Liver (tissue), 9 donors: ENCODE results near the gene PLCG2. TPM values are rescaled to one million over a fixed set of nuclear protein-coding genes. Genes with fewer than 3 reads are reported as not detected.

Experiments used
- DNase-seq: peaks from one replicate; pipeline ENCODE4 v3.0.0-alpha.2; 2017; ENCODE audit warnings: low spot score
- H3K27ac ChIP-seq, 2 donors: one replicate each; pipeline ENCODE4 v1.7.0; 2013; ENCODE audit warnings: inconsistent platforms in 2 of 2, low read length in 2 of 2, control low read depth in 1 of 2, low read depth in 1 of 2, mild to moderate bottlenecking in 1 of 2
- H3K27me3 ChIP-seq, 4 donors: one replicate each; pipeline versions ENCODE4 v1.6.1 to v1.7.0; 2013; ENCODE audit warnings: low read length in 3 of 4, inconsistent platforms in 1 of 4, mild to moderate bottlenecking in 1 of 4, moderate library complexity in 1 of 4; ENCODE audit not compliant: control insufficient read depth in 4 of 4, insufficient read depth in 4 of 4
- H3K36me3 ChIP-seq, 4 donors: one replicate each; pipeline versions ENCODE4 v1.6.1 to v1.7.0; 2013; ENCODE audit warnings: low read length in 3 of 4, mild to moderate bottlenecking in 3 of 4, low read depth in 1 of 4, moderate library complexity in 1 of 4; ENCODE audit not compliant: control insufficient read depth in 4 of 4, insufficient read depth in 3 of 4
- H3K4me1 ChIP-seq, 4 donors: one replicate each; pipeline versions ENCODE4 v1.6.1 to v1.7.0; 2013; ENCODE audit warnings: low read length in 3 of 4, mild to moderate bottlenecking in 3 of 4, moderate library complexity in 1 of 4; ENCODE audit not compliant: control insufficient read depth in 4 of 4, insufficient read depth in 4 of 4
- H3K4me3 ChIP-seq, 3 donors: one replicate each; pipeline versions ENCODE4 v1.6.1 to v1.7.0; 2013; ENCODE audit warnings: low read length in 3 of 3, control low read depth in 1 of 3, low read depth in 1 of 3, mild to moderate bottlenecking in 1 of 3
- H3K9ac ChIP-seq, 2 donors: one replicate each; pipeline ENCODE4 v1.7.0; 2013; ENCODE audit warnings: low read length in 2 of 2, mild to moderate bottlenecking in 2 of 2, moderate library complexity in 2 of 2, control low read depth in 1 of 2, low read depth in 1 of 2
- H3K9me3 ChIP-seq, 4 donors: one replicate each; pipeline versions ENCODE4 v1.6.1 to v1.7.0; 2013; ENCODE audit warnings: low read length in 3 of 4; ENCODE audit not compliant: control insufficient read depth in 4 of 4
- EGR1 ChIP-seq, 2 donors: IDR thresholded peaks; 2 replicates each; pipeline ENCODE4 v1.6.1; 2016 to 2018; ENCODE audit warnings: antibody characterized with exemption in 2 of 2, low read depth in 2 of 2
- FOXA1 ChIP-seq: IDR thresholded peaks from 2 replicates; pipeline ENCODE4 v1.6.1; 2016; ENCODE audit warnings: antibody characterized with exemption
- FOXA2 ChIP-seq: IDR thresholded peaks from 2 replicates; pipeline ENCODE4 v1.6.1; 2016; ENCODE audit warnings: antibody characterized with exemption
- GABPA ChIP-seq, 2 donors: IDR thresholded peaks in 1 of 2; conservative IDR thresholded peaks in 1 of 2; 2 replicates each; pipeline ENCODE4 v1.6.1; 2016; ENCODE audit warnings: antibody characterized with exemption in 2 of 2, mild to moderate bottlenecking in 1 of 2, moderate library complexity in 1 of 2
- HNF4A ChIP-seq, 2 donors: conservative IDR thresholded peaks; 2 replicates each; pipeline ENCODE4 v1.6.1; 2016; ENCODE audit warnings: antibody characterized with exemption in 2 of 2, mild to moderate bottlenecking in 2 of 2
- HNF4G ChIP-seq: IDR thresholded peaks from 2 replicates; pipeline ENCODE4 v1.6.1; 2016; ENCODE audit warnings: antibody characterized with exemption
- JUND ChIP-seq, 2 donors: IDR thresholded peaks; 2 replicates each; pipeline ENCODE4 v1.6.1; 2016; ENCODE audit warnings: antibody characterized with exemption in 2 of 2
- NR2F2 ChIP-seq: IDR thresholded peaks from 2 replicates; pipeline ENCODE4 v1.6.1; 2016; ENCODE audit warnings: antibody characterized with exemption
- RAD21 ChIP-seq, 2 donors: IDR thresholded peaks; 2 replicates each; pipeline ENCODE4 v1.6.1; 2016; ENCODE audit warnings: antibody characterized with exemption in 2 of 2, mild to moderate bottlenecking in 2 of 2
- RXRA ChIP-seq, 2 donors: IDR thresholded peaks; 2 replicates each; pipeline ENCODE4 v1.6.1; 2017 to 2018; ENCODE audit warnings: antibody characterized with exemption in 2 of 2, mild to moderate bottlenecking in 1 of 2
- SP1 ChIP-seq: IDR thresholded peaks from 2 replicates; pipeline ENCODE4 v1.6.1; 2018; ENCODE audit warnings: antibody characterized with exemption, mild to moderate bottlenecking
- TAF1 ChIP-seq: conservative IDR thresholded peaks from 2 replicates; pipeline ENCODE4 v1.6.1; 2016; ENCODE audit warnings: antibody characterized with exemption, mild to moderate bottlenecking
- YY1 ChIP-seq: IDR thresholded peaks from 2 replicates; pipeline ENCODE4 v1.6.1; 2016; ENCODE audit warnings: antibody characterized with exemption, mild to moderate bottlenecking
- WGBS: extraction: QIAGEN DNeasy Blood & Tissue Kit; methylation state at CpG from one replicate; pipeline ENCODE4 v1.1.7; 2013; 5-methylcytosine and 5-hydroxymethylcytosine counted together
- polyA plus RNA-seq, 2 donors: library from polyadenylated mRNA; stranded (reverse) in 1 of 2; unstranded in 1 of 2; fragments of 200-250 nt in 1 of 2; fragments of >200 nt in 1 of 2; fragmentation: Nextera tagmentation in 1 of 2; extraction: Ambion mirVana in 1 of 2; gene quantifications; one replicate each; pipeline versions ENCODE4 v1.2.1 to v1.2.3, GENCODE V29; 2013 to 2015
- total RNA-seq, 2 donors: library from RNA; depleted of rRNA; stranded (reverse); fragments of >200 nt; gene quantifications; one replicate each; pipeline ENCODE4 v1.2.3, GENCODE V29; 2014
- TF ChIP-seq, protein P1 (sequence below): IDR thresholded peaks from 2 replicates; pipeline ENCODE4 v1.6.1; 2016; ENCODE audit warnings: antibody characterized with exemption, mild to moderate bottlenecking
- TF ChIP-seq, protein P2 (sequence below): IDR thresholded peaks from 2 replicates; pipeline ENCODE4 v1.6.1; 2016; ENCODE audit warnings: antibody characterized with exemption
- TF ChIP-seq, protein P3 (sequence below): fragments of 150-350 bp; IDR thresholded peaks from 2 replicates; pipeline ENCODE4 v1.5.1; 2017; ENCODE audit warnings: improper control_type of control experiment, low read depth, low read length; ENCODE audit not compliant: missing input control
- TF ChIP-seq, protein P4 (sequence below): IDR thresholded peaks from 2 replicates; pipeline ENCODE4 v1.6.1; 2016; ENCODE audit warnings: antibody characterized with exemption
- TF ChIP-seq, protein P5 (sequence below): IDR thresholded peaks from 2 replicates; pipeline ENCODE4 v1.6.1; 2016; ENCODE audit warnings: antibody characterized with exemption
- donor health status: healthy.
- donor health status: healthy.
- donor health status: healthy.
- donor health status: healthy.
- donor health status: healthy.

Gene PLCG2
- total and polyA plus RNA-seq, 4 donors, result 7.1 to 21.6 (median 15.8) TPM

DNA sequence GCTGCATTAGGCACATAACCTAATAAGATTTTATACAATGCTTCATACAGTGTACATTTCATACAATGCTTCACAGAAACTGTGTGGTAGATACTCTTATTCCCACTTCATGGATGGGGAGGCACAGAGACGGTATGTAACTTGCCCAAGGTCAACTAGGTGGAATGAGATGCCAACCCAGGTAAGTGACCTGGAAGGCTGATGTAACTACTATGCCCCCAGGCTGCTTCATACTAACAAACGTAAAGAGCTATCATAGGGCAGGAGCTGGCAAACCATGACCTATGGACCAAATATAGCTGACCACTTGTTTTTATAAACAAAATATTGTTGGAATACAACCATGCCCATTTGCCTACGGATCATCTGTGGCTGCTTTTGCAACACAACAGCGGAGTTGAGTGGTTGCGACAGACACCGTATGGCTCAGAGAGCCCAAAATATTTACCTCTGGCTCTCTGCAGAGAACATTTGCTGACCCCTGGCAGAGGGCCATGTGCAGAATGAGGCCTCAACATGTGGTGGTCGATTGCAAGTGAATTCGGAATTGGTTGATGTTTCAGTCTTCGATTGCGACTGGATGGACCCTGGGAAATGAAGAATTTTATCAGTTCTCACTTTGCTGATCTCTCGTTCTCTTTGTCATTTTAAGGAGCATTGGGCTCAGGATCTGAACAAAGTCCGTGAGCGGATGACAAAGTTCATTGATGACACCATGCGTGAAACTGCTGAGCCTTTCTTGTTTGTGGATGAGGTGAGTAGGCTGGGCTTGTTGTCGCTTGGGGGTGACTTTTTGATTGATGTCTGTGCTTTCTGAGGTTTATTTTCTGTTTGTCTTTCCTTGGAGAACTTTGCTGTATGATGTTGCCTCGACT, 109.7 kb downstream of the PLCG2 start:
- no peaks in the 10 kb centered on the region for H3K9me3 ChIP-seq
- peak overlapping the region in 1 of 2 donors; percentile 98 for H3K9ac ChIP-seq
- H3K4me3 ChIP-seq, result peak overlapping the region in 2 of 3 donors; percentile 34 to 50
- 30% methylated on average over 16 of the region's 16 CpGs for WGBS
- DNase-seq, result peak; percentile 64
- TF ChIP-seq RXRA (IDR thresholded peaks at IDR 0.05) (peak; percentile 84 to 88), TAF1 (peak; percentile 45), HNF4A (conservative IDR thresholded peaks at IDR 0.05) (peak; percentile 97 to 98), JUND (IDR thresholded peaks at IDR 0.05) (peak; percentile 82 to 90), NR2F2 (peak; percentile 88), EGR1 (IDR thresholded peaks at IDR 0.05; ENCODE audit: low read depth in 2 of 2) (peak in 1 of 2 donors; percentile 21), HNF4G (peak; percentile 92), GABPA (IDR thresholded peaks at IDR 0.05 in 1 of 2, conservative IDR thresholded peaks at IDR 0.05 in 1 of 2) (peak in 1 of 2 donors; percentile 39), YY1 (peak; percentile 60), SP1 (peak; percentile 96), FOXA1 (peak; percentile 29), RAD21 (IDR thresholded peaks at IDR 0.05) (no peak), FOXA2 (peak; percentile 28)
- TF ChIP-seq, protein P1, sequence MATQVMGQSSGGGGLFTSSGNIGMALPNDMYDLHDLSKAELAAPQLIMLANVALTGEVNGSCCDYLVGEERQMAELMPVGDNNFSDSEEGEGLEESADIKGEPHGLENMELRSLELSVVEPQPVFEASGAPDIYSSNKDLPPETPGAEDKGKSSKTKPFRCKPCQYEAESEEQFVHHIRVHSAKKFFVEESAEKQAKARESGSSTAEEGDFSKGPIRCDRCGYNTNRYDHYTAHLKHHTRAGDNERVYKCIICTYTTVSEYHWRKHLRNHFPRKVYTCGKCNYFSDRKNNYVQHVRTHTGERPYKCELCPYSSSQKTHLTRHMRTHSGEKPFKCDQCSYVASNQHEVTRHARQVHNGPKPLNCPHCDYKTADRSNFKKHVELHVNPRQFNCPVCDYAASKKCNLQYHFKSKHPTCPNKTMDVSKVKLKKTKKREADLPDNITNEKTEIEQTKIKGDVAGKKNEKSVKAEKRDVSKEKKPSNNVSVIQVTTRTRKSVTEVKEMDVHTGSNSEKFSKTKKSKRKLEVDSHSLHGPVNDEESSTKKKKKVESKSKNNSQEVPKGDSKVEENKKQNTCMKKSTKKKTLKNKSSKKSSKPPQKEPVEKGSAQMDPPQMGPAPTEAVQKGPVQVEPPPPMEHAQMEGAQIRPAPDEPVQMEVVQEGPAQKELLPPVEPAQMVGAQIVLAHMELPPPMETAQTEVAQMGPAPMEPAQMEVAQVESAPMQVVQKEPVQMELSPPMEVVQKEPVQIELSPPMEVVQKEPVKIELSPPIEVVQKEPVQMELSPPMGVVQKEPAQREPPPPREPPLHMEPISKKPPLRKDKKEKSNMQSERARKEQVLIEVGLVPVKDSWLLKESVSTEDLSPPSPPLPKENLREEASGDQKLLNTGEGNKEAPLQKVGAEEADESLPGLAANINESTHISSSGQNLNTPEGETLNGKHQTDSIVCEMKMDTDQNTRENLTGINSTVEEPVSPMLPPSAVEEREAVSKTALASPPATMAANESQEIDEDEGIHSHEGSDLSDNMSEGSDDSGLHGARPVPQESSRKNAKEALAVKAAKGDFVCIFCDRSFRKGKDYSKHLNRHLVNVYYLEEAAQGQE, result peak; percentile 77
- TF ChIP-seq, protein P2, sequence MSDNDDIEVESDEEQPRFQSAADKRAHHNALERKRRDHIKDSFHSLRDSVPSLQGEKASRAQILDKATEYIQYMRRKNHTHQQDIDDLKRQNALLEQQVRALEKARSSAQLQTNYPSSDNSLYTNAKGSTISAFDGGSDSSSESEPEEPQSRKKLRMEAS, result peak; percentile 74
- TF ChIP-seq, protein P3, sequence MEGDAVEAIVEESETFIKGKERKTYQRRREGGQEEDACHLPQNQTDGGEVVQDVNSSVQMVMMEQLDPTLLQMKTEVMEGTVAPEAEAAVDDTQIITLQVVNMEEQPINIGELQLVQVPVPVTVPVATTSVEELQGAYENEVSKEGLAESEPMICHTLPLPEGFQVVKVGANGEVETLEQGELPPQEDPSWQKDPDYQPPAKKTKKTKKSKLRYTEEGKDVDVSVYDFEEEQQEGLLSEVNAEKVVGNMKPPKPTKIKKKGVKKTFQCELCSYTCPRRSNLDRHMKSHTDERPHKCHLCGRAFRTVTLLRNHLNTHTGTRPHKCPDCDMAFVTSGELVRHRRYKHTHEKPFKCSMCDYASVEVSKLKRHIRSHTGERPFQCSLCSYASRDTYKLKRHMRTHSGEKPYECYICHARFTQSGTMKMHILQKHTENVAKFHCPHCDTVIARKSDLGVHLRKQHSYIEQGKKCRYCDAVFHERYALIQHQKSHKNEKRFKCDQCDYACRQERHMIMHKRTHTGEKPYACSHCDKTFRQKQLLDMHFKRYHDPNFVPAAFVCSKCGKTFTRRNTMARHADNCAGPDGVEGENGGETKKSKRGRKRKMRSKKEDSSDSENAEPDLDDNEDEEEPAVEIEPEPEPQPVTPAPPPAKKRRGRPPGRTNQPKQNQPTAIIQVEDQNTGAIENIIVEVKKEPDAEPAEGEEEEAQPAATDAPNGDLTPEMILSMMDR, result no peak
- TF ChIP-seq, protein P4, sequence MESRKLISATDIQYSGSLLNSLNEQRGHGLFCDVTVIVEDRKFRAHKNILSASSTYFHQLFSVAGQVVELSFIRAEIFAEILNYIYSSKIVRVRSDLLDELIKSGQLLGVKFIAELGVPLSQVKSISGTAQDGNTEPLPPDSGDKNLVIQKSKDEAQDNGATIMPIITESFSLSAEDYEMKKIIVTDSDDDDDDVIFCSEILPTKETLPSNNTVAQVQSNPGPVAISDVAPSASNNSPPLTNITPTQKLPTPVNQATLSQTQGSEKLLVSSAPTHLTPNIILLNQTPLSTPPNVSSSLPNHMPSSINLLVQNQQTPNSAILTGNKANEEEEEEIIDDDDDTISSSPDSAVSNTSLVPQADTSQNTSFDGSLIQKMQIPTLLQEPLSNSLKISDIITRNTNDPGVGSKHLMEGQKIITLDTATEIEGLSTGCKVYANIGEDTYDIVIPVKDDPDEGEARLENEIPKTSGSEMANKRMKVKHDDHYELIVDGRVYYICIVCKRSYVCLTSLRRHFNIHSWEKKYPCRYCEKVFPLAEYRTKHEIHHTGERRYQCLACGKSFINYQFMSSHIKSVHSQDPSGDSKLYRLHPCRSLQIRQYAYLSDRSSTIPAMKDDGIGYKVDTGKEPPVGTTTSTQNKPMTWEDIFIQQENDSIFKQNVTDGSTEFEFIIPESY, result peak; percentile 40
- TF ChIP-seq, protein P5, sequence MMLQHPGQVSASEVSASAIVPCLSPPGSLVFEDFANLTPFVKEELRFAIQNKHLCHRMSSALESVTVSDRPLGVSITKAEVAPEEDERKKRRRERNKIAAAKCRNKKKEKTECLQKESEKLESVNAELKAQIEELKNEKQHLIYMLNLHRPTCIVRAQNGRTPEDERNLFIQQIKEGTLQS, result peak; percentile 75
- peaks cover 0 to 4% (median 1%) of the 10 kb centered on the region in 4 donors for H3K36me3 ChIP-seq
- no peaks in the 10 kb centered on the region for H3K27me3 ChIP-seq
- peak overlapping the region; percentile 95 to 97 for H3K27ac ChIP-seq
- H3K4me1 ChIP-seq, result peaks cover 0 to 34% (median 21%) of the 10 kb centered on the region in 4 donors
